Activated CD4-positive, alpha-beta memory T cell treated with anti-CD3 and anti-CD28 coated beads for 36 hours (primary cell): Measurements from ENCODE around the gene EPB41L4B. TPM values are rescaled to one million over a fixed set of nuclear protein-coding genes. Genes with fewer than 3 reads are reported as not detected.
"Not testable (repeated sequence)": the region's sequence is repeated elsewhere in the genome, so short reads cannot be mapped to it uniquely, and the experiment has no call there.

Source experiments
- CTCF ChIA-PET: fragments of 350-600 bp; sonication (Branson Sonifier 250); formaldehyde crosslinking; loops from one replicate; lab custom pipeline; 2021; ENCODE audit warnings: antibody characterized with exemption, inconsistent platforms; lab: Charles Lee
- POLR2A ChIA-PET: fragments of 350-600 bp; sonication (Branson Sonifier 250); formaldehyde crosslinking; loops from one replicate; lab custom pipeline; 2021; ENCODE audit warnings: antibody characterized with exemption; lab: Charles Lee
- DNase-seq: peaks from one replicate; pipeline ENCODE4 v3.0.0-alpha.2; 2020
- H3K27ac Mint-ChIP-seq: one replicate; pipeline ENCODE4 v1.8.0; 2021; ENCODE audit warnings: mixed read lengths
- H3K27me3 Mint-ChIP-seq: one replicate; pipeline ENCODE4 v1.8.0; 2021; ENCODE audit warnings: mixed read lengths
- H3K36me3 Mint-ChIP-seq: one replicate; pipeline ENCODE4 v1.8.0; 2021; ENCODE audit warnings: mixed read lengths
- H3K4me1 Mint-ChIP-seq: one replicate; pipeline ENCODE4 v1.8.0; 2021; ENCODE audit warnings: low read depth, mixed read lengths
- H3K4me3 Mint-ChIP-seq: one replicate; pipeline ENCODE4 v1.8.0; 2021; ENCODE audit warnings: mild to moderate bottlenecking, mixed read lengths
- H3K9me3 Mint-ChIP-seq: one replicate; pipeline ENCODE4 v1.8.0; 2021; ENCODE audit warnings: mixed read lengths
- intact Hi-C: fragments of 100-400 bp; cut with micrococcal nuclease; formaldehyde crosslinking; loops from one replicate; pipeline ENCODE4 v1.15.1; 2023
- total RNA-seq, 2 experiments: library from RNA; stranded (reverse); gene quantifications; one replicate each; pipeline ENCODE4 v1.2.3, GENCODE V29; 2021

Gene EPB41L4B
- total RNA-seq, 2 experiments from 2014 or later: 0.17 to 0.21 TPM

DNA sequence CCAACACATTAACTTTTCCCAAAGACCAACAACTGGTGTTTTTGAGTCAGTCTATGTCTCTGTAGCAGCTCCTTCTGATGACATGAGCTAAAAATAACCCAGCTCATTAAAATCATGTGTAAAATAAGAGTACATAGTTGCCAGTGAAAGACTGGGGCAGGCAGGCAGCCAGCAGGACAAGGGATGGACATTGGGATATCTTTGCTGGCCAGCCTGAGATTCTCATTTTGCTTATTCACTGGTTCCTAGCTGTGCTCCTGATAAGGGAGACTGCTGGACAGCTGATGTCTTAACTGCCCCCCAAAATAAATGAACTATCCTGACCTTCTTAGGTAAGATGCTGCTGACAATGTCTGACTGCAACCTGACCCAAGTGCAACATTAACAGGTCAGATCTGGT, 33.9 kb downstream of the EPB41L4B start:
- peaks cover 10% of the 10 kb centered on the region for H3K27me3 Mint-ChIP-seq
- no peaks in the 10 kb centered on the region for H3K36me3 Mint-ChIP-seq
- H3K4me1 Mint-ChIP-seq: no peaks in the 10 kb centered on the region
- DNase-seq: no peak
- POLR2A ChIA-PET: no interaction called here
- H3K27ac Mint-ChIP-seq: no peak overlapping the region
- intact Hi-C loops: no loop called here
- H3K9me3 Mint-ChIP-seq: no peaks in the 10 kb centered on the region
- H3K4me3 Mint-ChIP-seq: no peak overlapping the region
- CTCF ChIA-PET: no interaction called here

DNA sequence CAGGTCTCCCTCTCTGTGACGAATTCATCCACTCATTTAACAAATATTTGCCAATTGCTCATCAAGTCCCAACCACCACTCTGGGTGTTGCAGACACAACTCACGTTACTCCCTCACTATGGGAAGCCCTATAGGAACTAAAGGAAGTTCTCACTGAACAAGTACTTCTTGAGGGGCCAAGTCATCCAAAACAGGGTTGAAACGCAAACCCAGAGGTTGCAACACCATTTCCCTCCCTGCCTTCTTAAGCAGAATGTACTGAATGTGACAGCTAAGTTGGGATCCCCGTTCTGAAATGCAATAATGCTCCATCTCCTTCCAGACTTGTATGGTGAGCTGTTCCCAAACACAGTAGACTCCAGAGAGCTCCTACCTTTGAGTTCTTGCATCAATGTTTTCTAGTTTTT, 34.3 kb downstream of the EPB41L4B start:
- no peaks in the 10 kb centered on the region for H3K4me1 Mint-ChIP-seq
- H3K27me3 Mint-ChIP-seq: peaks cover 10% of the 10 kb centered on the region
- DNase-seq: no peak
- intact Hi-C loops: no loop called here
- no peak overlapping the region for H3K27ac Mint-ChIP-seq
- H3K36me3 Mint-ChIP-seq: no peaks in the 10 kb centered on the region
- H3K4me3 Mint-ChIP-seq: no peak overlapping the region
- no peaks in the 10 kb centered on the region for H3K9me3 Mint-ChIP-seq
- ChIA-PET POLR2A (no interaction called here), CTCF (no interaction called here)

DNA sequence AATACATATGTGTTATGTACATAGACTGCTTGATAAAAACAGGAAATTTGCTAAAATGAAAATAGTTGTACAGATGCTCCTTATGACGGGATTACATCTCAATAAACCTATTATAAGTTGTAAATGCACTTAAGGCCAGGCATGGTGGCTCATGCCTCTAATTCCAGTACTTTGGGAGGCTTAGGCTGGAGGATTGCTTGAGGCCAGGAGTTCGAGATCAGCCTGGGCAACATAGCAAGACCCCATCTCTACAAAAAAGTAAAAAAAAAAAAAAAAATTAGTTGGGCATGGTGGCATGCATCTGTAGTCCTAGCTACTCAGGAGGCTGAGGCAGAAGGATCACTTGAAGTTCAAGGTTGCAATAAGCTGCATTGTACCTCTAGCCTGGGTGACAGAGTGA, 37.2 kb downstream of the EPB41L4B start:
- H3K36me3 Mint-ChIP-seq, H3K4me1 Mint-ChIP-seq, H3K9me3 Mint-ChIP-seq, DNase-seq, H3K4me3 Mint-ChIP-seq, POLR2A ChIA-PET, CTCF ChIA-PET, intact Hi-C loops, H3K27ac Mint-ChIP-seq: not testable (repeated sequence)
- peaks cover 10% of the 10 kb centered on the region for H3K27me3 Mint-ChIP-seq

DNA sequence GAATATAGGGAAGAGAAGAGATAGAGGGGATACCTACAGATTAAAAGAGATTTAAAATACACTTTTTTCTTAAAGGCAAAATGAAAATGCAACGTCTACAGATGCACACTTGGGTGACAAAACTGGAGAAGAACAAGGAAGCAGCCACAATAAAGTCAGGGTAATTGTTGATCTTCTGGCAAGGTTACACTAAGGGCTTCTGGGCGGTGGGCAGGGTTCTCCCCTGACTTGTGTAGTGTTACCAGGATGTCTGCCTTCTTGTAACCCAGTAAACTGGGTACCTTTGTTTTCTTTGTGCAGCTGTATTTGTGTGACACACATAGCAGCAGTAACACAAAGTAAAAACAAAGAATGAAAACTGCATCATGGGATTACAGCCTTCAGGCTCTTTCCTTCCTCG, 37.8 kb downstream of the EPB41L4B start:
- Mint-ChIP-seq H3K27ac (no peak overlapping the region), H3K36me3 (no peaks in the 10 kb centered on the region), H3K27me3 (peaks cover 10% of the 10 kb centered on the region), H3K9me3 (no peaks in the 10 kb centered on the region), H3K4me1 (no peaks in the 10 kb centered on the region), H3K4me3 (no peak overlapping the region)
- no peak for DNase-seq
- intact Hi-C loops: no loop called here
- CTCF ChIA-PET: no interaction called here
- POLR2A ChIA-PET: no interaction called here

DNA sequence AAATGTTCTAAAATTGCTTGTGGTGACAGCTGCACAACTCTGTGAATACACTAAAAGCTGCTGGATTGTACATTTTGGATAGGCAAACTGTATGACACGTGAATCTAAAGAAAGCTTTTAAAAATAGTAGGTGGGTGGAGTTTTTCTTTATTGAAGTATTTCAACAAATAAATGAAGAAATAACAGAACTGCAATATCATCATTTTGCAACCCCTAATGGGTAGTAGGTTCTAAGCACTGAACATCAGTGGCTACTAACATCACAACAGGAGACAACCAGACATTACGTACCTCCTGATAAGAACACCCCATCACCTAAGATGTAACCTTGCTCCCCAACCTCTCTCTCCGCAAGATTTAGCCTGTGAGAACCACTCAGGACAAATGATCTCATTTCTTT, 38.6 kb downstream of the EPB41L4B start:
- DNase-seq: no peak
- intact Hi-C loops: no loop called here
- CTCF ChIA-PET: no interaction called here
- no peak overlapping the region for H3K27ac Mint-ChIP-seq
- H3K27me3 Mint-ChIP-seq: peaks cover 15% of the 10 kb centered on the region
- H3K36me3 Mint-ChIP-seq: no peaks in the 10 kb centered on the region
- no peak overlapping the region for H3K4me3 Mint-ChIP-seq
- no peaks in the 10 kb centered on the region for H3K9me3 Mint-ChIP-seq
- no peaks in the 10 kb centered on the region for H3K4me1 Mint-ChIP-seq
- POLR2A ChIA-PET: no interaction called here

DNA sequence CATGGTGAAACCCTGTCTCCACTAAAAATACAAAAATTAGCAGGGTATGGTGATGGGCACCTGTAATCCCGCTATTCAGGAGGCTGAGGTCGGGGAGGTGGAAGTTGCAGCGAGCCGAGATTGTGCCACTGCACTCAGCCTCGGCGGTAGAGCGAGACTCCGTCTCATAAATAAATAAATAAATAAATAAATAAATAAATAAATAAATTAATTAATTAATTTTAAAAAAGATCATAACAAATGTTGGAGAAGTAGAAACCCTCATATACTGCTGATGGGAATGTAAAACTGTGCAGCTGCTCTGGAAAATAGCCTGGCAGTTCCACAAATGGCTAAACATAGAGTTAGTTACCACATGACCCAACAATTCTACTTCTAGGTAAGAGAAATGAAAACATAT, 39.3 kb downstream of the EPB41L4B start:
- ChIA-PET CTCF (no interaction called here), POLR2A (no interaction called here)
- intact Hi-C loops: no loop called here
- Mint-ChIP-seq H3K9me3 (no peaks in the 10 kb centered on the region), H3K4me3 (no peak overlapping the region), H3K27ac (no peak overlapping the region), H3K36me3 (no peaks in the 10 kb centered on the region), H3K27me3 (peaks cover 15% of the 10 kb centered on the region), H3K4me1 (no peaks in the 10 kb centered on the region)
- DNase-seq: no peak

DNA sequence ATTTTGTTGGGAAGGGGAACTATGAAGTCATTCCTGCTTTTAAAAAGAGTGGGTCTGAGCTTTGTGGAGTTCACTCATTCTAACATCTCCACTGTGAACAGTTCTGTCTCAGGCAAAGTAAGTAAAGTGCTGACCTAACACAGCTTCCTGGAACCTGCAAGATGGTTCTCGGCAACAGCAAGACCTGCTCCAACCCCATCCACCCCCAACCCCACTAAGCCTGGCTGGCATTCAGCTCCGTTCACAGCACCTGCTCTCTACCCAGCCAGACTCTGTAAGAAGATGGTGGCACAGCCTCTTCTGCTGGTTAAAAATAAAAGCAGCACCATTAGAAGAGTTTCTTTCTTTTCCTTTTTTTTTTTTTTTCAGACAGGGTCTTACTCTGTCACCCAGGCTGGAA, 42.0 kb downstream of the EPB41L4B start:
- Mint-ChIP-seq H3K4me3 (no peak overlapping the region), H3K9me3 (no peaks in the 10 kb centered on the region), H3K36me3 (no peaks in the 10 kb centered on the region), H3K27me3 (peaks cover 15% of the 10 kb centered on the region), H3K4me1 (no peaks in the 10 kb centered on the region), H3K27ac (no peak overlapping the region)
- intact Hi-C loops: no loop called here
- ChIA-PET CTCF (no interaction called here), POLR2A (no interaction called here)
- no peak for DNase-seq

DNA sequence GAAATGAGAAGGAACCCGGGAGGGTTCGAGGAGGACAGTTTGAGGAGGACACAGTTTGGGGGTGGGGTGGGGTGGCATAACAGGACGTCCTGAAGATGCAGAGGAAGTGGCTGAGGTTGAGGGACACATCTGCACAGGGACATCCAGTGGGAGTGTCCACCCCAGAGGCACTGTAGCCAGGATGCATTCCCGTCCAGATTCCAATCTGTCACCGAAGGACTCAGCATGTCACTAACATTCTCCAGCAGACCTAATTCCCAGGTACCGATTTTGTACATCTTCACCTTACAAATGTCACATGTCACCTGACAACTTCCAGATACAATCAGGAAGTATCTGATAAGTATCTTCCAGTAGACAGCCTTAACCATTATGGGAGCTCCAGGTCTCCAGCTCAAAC, 42.6 kb downstream of the EPB41L4B start:
- peaks cover 13% of the 10 kb centered on the region for H3K27me3 Mint-ChIP-seq
- intact Hi-C loops: no loop called here
- POLR2A ChIA-PET: no interaction called here

DNA sequence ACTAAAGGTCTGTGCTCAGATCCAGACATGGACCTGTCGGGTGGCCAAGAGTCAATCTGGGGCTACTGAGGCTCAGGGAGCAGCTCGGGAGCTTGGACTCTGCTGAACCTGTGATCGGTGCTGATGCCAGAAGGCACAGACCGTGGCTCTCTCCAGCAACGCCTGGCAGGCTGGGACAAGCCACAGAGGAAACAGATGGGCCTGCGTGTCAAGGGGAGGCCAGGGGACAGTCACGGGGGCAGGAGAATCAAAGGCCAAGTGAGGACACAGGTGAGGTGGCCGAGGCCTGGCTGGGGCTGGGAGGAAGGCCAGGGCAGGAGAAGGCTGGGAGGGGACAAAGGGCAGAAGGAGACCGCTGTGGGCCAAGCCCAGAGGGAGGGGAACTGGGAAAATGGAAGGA, 43.4 kb downstream of the EPB41L4B start:
- ChIA-PET CTCF (no interaction called here), POLR2A (no interaction called here)
- Mint-ChIP-seq H3K9me3 (no peaks in the 10 kb centered on the region), H3K27me3 (peaks cover 10% of the 10 kb centered on the region), H3K27ac (no peak overlapping the region), H3K4me3 (no peak overlapping the region), H3K36me3 (no peaks in the 10 kb centered on the region), H3K4me1 (no peaks in the 10 kb centered on the region)
- intact Hi-C loops: no loop called here
- DNase-seq: no peak

More for the DNA sequence above, 42.6 kb downstream of the EPB41L4B start:
- Mint-ChIP-seq H3K4me1 (no peaks in the 10 kb centered on the region), H3K27ac (no peak overlapping the region), H3K36me3 (no peaks in the 10 kb centered on the region), H3K4me3 (no peak overlapping the region), H3K9me3 (no peaks in the 10 kb centered on the region)
- CTCF ChIA-PET: no interaction called here
- DNase-seq: no peak

DNA sequence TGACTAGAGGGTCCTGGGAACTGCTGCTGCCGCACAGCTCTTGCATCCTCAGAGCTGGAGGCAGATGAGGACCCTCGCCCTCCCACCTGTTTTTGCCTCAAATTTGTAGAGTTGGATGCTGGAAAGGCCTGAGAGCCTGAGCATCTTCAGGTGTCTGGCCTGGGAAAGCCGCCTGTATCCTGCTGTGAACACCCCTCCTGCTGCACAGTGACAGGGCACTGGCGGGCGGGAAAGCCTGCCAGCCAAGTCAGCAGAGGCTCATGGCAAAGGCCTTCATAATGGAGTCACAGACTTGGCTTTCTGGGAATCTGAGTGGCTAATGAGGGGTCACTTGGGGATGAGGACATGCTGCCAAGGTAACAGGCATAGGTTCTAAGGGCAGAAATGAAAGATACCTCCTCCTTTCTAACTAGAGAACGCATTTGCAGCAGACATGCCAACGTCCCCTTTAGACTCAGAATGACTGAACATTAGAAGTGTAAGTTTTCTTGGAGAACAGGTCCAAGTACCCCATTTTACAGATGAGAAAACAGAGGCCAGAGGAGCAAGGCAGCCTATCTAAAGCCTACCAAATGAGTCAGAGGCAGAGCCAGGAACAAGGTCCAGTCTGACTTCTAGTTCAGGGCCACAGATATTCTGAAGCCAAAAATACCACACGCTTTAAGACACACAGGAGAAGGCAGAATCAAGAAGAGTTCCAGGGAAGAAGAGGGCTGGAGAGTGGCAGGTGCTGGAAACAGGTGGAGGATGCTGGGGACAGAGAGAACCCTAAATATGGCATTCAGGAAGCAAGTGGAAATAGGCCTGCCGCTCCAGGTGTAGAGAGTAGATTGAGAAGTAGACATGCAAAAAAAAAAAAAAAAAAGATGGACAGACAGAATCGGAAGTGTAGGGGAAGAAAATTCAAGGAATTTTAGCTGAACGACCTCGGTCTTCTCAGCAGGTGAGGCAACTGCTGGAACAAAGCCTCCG, 44.1 kb downstream of the EPB41L4B start:
- Mint-ChIP-seq H3K27me3 (peaks cover 7% of the 10 kb centered on the region), H3K9me3 (no peaks in the 10 kb centered on the region), H3K4me3 (no peak overlapping the region), H3K4me1 (no peaks in the 10 kb centered on the region), H3K36me3 (no peaks in the 10 kb centered on the region), H3K27ac (no peak overlapping the region)
- POLR2A ChIA-PET: no interaction called here
- intact Hi-C loops: no loop called here
- CTCF ChIA-PET: no interaction called here
- no peak for DNase-seq

DNA sequence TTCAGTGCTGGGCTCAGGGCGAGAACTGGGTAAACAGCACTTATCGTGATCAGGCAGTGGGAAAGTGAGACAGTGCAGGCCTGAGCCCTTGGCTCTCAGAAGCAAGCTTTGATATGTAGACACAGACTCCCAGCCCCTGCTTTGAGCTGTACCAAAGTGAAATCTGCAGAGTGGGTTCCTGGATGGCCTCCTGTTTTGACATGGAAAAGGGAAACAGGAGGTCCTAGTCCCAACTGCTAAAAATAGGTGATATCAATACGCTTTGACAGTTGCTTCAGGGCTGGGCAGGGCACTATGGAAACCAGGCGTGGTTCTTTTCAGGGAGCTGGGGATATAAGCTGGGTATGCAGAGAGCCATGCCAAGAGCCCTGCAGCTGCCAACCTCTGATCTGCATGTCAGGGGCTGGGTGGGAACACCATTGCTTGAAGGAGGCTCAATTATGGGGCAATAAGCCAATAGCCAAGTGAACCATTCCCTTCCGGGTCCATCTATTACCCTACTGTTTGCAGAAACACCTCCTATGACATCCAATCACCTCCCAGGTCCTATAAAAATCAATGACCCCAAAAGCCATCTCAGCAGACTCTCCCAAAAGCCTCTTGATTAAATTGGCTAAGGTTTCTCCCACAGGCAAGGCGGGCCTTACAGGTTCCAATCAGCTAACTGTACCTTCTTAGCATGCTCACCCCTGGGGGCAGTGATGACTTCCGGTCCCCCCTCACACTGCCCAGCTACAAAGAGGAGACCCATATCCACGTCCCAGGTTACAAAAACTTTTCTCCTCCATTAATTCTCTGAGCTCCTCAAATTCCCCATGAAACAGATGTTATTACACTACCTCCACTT, 45.8 kb downstream of the EPB41L4B start:
- POLR2A ChIA-PET: interaction anchor here (0.6 kb wide), 1 partner anchor 1803 kb away, joined by 3 read pairs; no protein-coding TSS in a partner anchor
- intact Hi-C loops: no loop called here
- Mint-ChIP-seq H3K36me3 (no peaks in the 10 kb centered on the region), H3K27me3 (peaks cover 7% of the 10 kb centered on the region), H3K4me3 (no peak overlapping the region), H3K27ac (no peak overlapping the region), H3K9me3 (no peaks in the 10 kb centered on the region), H3K4me1 (no peaks in the 10 kb centered on the region)
- CTCF ChIA-PET: no interaction called here
- DNase-seq: no peak

DNA sequence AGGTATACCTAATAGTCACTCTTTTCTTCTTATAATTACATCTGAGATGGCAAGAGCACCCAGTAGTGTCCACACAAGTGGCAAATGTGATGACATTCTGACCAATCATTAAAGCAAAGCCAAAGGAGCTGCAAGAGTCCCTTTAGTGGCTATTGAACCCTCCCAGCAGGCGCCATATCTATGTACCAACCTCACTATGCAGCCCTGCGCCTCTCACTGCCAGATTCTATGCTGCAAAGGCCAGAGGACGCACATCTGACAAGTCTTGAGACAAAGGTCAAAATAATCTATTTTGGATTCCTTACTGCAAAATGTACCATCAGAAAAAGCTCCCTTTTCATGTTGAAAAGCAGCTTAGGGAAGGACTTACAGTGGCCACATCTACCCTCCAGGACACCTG, 47.0 kb downstream of the EPB41L4B start:
- intact Hi-C loops: no loop called here
- no peak overlapping the region for H3K4me3 Mint-ChIP-seq
- no peaks in the 10 kb centered on the region for H3K36me3 Mint-ChIP-seq
- no peak overlapping the region for H3K27ac Mint-ChIP-seq
- no peaks in the 10 kb centered on the region for H3K4me1 Mint-ChIP-seq
- H3K9me3 Mint-ChIP-seq: no peaks in the 10 kb centered on the region
- POLR2A ChIA-PET: no interaction called here
- CTCF ChIA-PET: interaction anchor here (0.5 kb wide), 1 partner anchor 211 kb away, joined by 4 read pairs; no protein-coding TSS in a partner anchor
- H3K27me3 Mint-ChIP-seq: peaks cover 7% of the 10 kb centered on the region
- DNase-seq: no peak
